Right lobe of liver (tissue), 6 donors: ENCODE data around the gene TMEM176A. TPM values are rescaled to one million over a fixed set of nuclear protein-coding genes. Genes with fewer than 3 reads are reported as not detected.

Experiments
- ATAC-seq, 4 donors: fragments of 200-7000 bp; cut with Tn5 transposase; one replicate each; pipeline ENCODE4 v1.9.1; 2020; ENCODE audit warnings: mild to moderate bottlenecking in 4 of 4, moderate library complexity in 4 of 4
- DNase-seq, 3 donors: peaks; one replicate each; pipeline ENCODE4 v3.0.0-alpha.2; 2020
- H3K27ac ChIP-seq, 3 donors: fragments of 200-600 bp; one replicate each; pipeline ENCODE4 v1.8.0; 2022
- H3K27me3 ChIP-seq, 2 donors: fragments of 200-600 bp; one replicate each; pipeline ENCODE4 v1.8.0; 2022
- H3K36me3 ChIP-seq, 4 donors: fragments of 200-600 bp; sonication (generic) in 1 of 4; one replicate each; pipeline versions ENCODE4 v1.5.1 to v1.8.0; 2017 to 2022; ENCODE audit warnings: control low read depth in 1 of 4
- H3K4me1 ChIP-seq, 4 donors: fragments of 200-600 bp; sonication (generic) in 1 of 4; one replicate each; pipeline versions ENCODE4 v1.5.1 to v1.8.0; 2017 to 2022; ENCODE audit warnings: control low read depth in 1 of 4
- H3K4me3 ChIP-seq, 3 donors: fragments of 200-600 bp; one replicate each; pipeline ENCODE4 v1.8.0; 2022
- H3K9me3 ChIP-seq, 4 donors: fragments of 200-600 bp; sonication (generic) in 1 of 4; one replicate each; pipeline versions ENCODE4 v1.5.1 to v1.8.0; 2017 to 2022; ENCODE audit warnings: control low read depth in 1 of 4
- POLR2A ChIP-seq: fragments of 450-650 bp; IDR thresholded peaks from one replicate; pipeline ENCODE4 v1.6.1; 2017; ENCODE audit warnings: antibody characterized with exemption, mild to moderate bottlenecking
- WGBS: methylation state at CpG from one replicate; pipeline ENCODE4 v1.1.6; 2018; ENCODE audit warnings: low coverage, low lambda C conversion rate; ENCODE audit not compliant: insufficient coverage; ENCODE audit errors: missing lambda C conversion rate; 5-methylcytosine and 5-hydroxymethylcytosine counted together
- intact Hi-C, 2 donors: fragments of 100-400 bp; cut with DNase I; formaldehyde crosslinking; loops; one replicate each; pipeline versions ENCODE4 v1.11.2 to v1.14.1; 2022
- total RNA-seq, 6 experiments: library from RNA; depleted of rRNA in 2 of 6; stranded (reverse); fragments of >200 nt in 2 of 6; fragmentation: NEBNext Ultra II Directional in 3 of 6; extraction: Animal tissue kit (Norgen Biotek cat#: 25700) in 3 of 6; gene quantifications; one replicate each; pipeline versions ENCODE4 v1.1.0 to v1.2.4, GENCODE V29; 2016 to 2023
- TF ChIP-seq, protein P1 (sequence below), 4 donors: fragments of 200-600 bp in 3 of 4; fragments of 450-650 bp in 1 of 4; IDR thresholded peaks; one replicate each; pipeline versions ENCODE4 v1.5.1 to v1.8.0; 2016 to 2022; ENCODE audit warnings: antibody characterized with exemption in 4 of 4, mild to moderate bottlenecking in 2 of 4
- donor health status: DM: no; HTN: yes; CAD: no.
- donor health status: DM: no; HTN: no; CAD: no.
- donor health status: DM: no; HTN: no; CAD: no.
- donor health status: DM: no; HTN: yes; CAD: no.
- donor health status: DM: no; HTN: yes; CAD: no.

TMEM176A gene
- total RNA-seq, 6 experiments from 2014 or later = 441 to 1,033 (median 702) TPM

DNA sequence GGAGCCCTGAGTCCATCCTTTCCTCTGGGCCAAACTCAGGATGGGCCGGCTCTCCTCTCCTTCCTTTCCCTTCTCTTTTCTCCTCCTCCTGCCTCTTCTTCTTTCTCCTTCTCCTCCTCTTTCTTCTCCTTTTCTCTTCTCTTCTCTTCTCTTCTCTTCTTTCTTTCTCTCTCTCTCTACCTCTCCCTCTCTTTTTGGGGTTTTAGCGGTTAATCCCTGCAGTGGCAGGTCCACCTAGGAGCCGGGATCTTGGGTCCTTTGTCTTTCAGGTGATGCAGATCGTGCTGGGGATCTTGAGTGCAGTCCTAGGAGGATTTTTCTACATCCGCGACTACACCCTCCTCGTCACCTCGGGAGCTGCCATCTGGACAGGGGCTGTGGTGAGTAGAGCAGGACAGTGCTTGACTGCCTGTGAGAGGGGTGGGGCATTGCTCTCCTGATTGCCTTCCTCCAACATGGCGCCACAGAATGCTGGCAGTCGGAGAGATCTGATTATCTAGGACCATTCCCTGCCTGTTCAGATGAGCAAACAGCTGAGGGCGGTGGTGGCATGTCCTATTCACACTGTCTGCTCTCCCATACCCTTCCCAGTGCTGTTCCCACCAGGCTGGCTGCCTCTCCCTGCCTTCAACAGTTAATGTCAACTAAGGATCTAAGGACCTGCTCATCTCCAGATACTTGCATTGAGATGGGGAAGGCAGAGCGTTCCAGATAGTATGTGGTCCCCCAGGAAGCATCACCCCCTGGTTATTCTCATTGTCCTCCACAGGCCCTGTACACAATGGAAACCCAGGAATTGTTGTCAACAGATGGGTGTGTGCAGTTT is 1.6 kb downstream of the TMEM176A start:
- Histone ChIP-seq H3K27ac (peak overlapping the region; percentile 90 to 97 (median 95)), H3K9me3 (no peaks in the 10 kb centered on the region), H3K27me3 (no peaks in the 10 kb centered on the region), H3K4me1 (peaks cover 0 to 21% (median 0%) of the 10 kb centered on the region in 4 donors), H3K4me3 (peak overlapping the region; percentile 77 to 92 (median 92)), H3K36me3 (peaks cover 0 to 35% (median 16%) of the 10 kb centered on the region in 4 donors)
- TF ChIP-seq POLR2A = no peak
- TF ChIP-seq, protein P1, sequence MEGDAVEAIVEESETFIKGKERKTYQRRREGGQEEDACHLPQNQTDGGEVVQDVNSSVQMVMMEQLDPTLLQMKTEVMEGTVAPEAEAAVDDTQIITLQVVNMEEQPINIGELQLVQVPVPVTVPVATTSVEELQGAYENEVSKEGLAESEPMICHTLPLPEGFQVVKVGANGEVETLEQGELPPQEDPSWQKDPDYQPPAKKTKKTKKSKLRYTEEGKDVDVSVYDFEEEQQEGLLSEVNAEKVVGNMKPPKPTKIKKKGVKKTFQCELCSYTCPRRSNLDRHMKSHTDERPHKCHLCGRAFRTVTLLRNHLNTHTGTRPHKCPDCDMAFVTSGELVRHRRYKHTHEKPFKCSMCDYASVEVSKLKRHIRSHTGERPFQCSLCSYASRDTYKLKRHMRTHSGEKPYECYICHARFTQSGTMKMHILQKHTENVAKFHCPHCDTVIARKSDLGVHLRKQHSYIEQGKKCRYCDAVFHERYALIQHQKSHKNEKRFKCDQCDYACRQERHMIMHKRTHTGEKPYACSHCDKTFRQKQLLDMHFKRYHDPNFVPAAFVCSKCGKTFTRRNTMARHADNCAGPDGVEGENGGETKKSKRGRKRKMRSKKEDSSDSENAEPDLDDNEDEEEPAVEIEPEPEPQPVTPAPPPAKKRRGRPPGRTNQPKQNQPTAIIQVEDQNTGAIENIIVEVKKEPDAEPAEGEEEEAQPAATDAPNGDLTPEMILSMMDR (IDR thresholded peaks at IDR 0.05) = no peak
- WGBS = 53% methylated on average over 6 of the region's 12 CpGs
- peak; percentile 6 to 32 (median 18) for ATAC-seq
- peak in 1 of 3 donors; percentile 55 for DNase-seq
- intact Hi-C loops = loop anchor here in 1 of 2 donors (10.0 kb wide), 1 partner anchor 73 kb away; no protein-coding TSS in a partner anchor

DNA sequence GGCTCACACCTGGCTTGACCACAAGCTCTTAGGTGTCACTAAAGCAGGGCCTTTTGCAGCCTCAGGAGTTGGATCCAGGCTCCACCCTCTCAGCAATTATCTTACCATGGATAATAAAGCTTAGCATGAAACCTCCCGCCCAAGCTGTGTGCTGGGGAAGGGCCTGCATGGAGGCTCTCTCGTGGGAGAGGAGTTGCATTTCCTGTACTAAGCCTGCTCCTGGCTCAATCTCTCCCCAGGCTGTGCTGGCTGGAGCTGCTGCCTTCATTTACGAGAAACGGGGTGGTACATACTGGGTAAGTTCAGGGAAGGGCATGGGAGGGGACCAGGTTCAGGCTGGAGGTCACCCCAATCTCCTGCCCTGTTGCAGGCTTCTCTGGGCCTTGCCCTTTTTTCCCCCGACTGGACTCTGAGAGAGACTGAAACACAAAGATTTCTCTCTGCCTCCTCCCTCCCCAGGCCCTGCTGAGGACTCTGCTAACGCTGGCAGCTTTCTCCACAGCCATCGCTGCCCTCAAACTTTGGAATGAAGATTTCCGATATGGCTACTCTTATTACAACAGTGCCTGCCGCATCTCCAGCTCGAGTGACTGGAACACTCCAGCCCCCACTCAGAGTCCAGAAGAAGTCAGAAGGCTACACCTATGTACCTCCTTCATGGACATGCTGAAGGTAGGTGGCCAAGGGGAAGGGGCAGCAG is 2.7 kb downstream of the TMEM176A start:
- no peaks in the 10 kb centered on the region for H3K9me3 ChIP-seq
- no peaks in the 10 kb centered on the region for H3K27me3 ChIP-seq
- ATAC-seq (no peak), DNase-seq (no peak)
- peaks cover 0 to 21% (median 0%) of the 10 kb centered on the region in 4 donors for H3K4me1 ChIP-seq
- peak overlapping the region; percentile 77 to 92 (median 92) for H3K4me3 ChIP-seq
- H3K36me3 ChIP-seq = peaks cover 0 to 35% (median 16%) of the 10 kb centered on the region in 4 donors
- 76% methylated on average over 8 of the region's 10 CpGs for WGBS
- TF ChIP-seq, protein P1 (IDR thresholded peaks at IDR 0.05) = no peak
- no peak for TF ChIP-seq POLR2A
- intact Hi-C loops = loop anchor here in 1 of 2 donors (10.0 kb wide), 1 partner anchor 71 kb away; no protein-coding TSS in a partner anchor
- peak overlapping the region in 2 of 3 donors; percentile 1 to 97 for H3K27ac ChIP-seq

DNA sequence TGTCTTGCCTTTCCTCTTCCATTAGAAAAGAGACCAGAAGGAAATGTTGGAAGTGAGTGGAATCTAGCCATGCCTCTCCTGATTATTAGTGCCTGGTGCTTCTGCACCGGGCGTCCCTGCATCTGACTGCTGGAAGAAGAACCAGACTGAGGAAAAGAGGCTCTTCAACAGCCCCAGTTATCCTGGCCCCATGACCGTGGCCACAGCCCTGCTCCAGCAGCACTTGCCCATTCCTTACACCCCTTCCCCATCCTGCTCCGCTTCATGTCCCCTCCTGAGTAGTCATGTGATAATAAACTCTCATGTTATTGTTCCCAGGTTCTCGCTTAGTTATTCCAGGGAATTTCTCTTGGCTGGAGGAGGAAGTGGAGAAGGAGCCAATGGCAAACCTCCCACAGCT is 4.2 kb downstream of the TMEM176A start:
- no peak overlapping the region for H3K27ac ChIP-seq
- ATAC-seq (no peak), DNase-seq (no peak)
- peaks cover 0 to 35% (median 16%) of the 10 kb centered on the region in 4 donors for H3K36me3 ChIP-seq
- H3K4me3 ChIP-seq = no peak overlapping the region
- intact Hi-C loops = loop anchor here in 1 of 2 donors (10.0 kb wide), 1 partner anchor 70 kb away; no protein-coding TSS in a partner anchor
- H3K9me3 ChIP-seq = peaks cover 0 to 9% (median 0%) of the 10 kb centered on the region in 4 donors
- no peaks in the 10 kb centered on the region for H3K27me3 ChIP-seq
- H3K4me1 ChIP-seq = peaks cover 0 to 25% (median 0%) of the 10 kb centered on the region in 4 donors
- TF ChIP-seq POLR2A = no peak
- TF ChIP-seq, protein P1 (IDR thresholded peaks at IDR 0.05) = no peak
- 88% methylated on average over 5 of the region's 5 CpGs for WGBS

DNA sequence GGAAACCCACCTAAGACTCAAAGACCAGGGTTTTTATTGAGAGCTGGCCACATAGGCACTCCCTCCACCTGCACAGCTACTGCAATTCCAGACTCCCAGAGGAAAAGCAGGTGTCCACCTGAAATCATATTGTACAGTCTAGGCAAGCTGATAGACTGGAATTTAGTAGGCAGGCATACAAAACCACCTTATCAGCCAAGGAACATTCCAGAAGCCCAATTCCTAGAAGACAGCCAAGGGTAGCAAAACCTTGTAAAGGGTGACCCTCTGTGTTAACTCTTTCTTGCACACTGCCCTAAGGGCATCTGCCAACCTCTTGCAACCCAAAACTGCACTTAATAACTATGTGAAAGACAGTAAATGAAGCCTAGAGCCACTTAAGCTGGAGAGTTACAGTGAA is 5.3 kb downstream of the TMEM176A start:
- Histone ChIP-seq H3K4me1 (peaks cover 0 to 25% (median 0%) of the 10 kb centered on the region in 4 donors), H3K36me3 (peaks cover 0 to 35% (median 16%) of the 10 kb centered on the region in 4 donors), H3K27ac (peak overlapping the region in 1 of 3 donors; percentile 43), H3K4me3 (no peak overlapping the region), H3K27me3 (no peaks in the 10 kb centered on the region), H3K9me3 (peaks cover 0 to 10% (median 0%) of the 10 kb centered on the region in 4 donors)
- intact Hi-C loops = loop anchor here in 1 of 2 donors (10.0 kb wide), 1 partner anchor 69 kb away; no protein-coding TSS in a partner anchor
- no peak for DNase-seq
- ATAC-seq = peak in 2 of 4 donors; percentile 9 to 10
- TF ChIP-seq POLR2A = no peak
- TF ChIP-seq, protein P1 (IDR thresholded peaks at IDR 0.05) = no peak
